HepG2 (cell line): ENCODE results near the gene GPR39. TPM values are rescaled to one million over a fixed set of nuclear protein-coding genes. Genes with fewer than 3 reads are reported as not detected.

Experiments
- CBFB ChIP-seq: sonication (generic); formaldehyde crosslinking; IDR thresholded peaks from 2 replicates; pipeline ENCODE4 v1.4.0; 2020; ENCODE audit warnings: missing genetic modification reagents
- KMT2B ChIP-seq: IDR thresholded peaks from 2 replicates; pipeline ENCODE4 v1.6.1; 2016; ENCODE audit warnings: missing genetic modification reagents, missing compliant biosample characterization
- NCOA1 ChIP-seq: sonication (generic); formaldehyde crosslinking; IDR thresholded peaks from 2 replicates; pipeline ENCODE4 v1.9.0; 2021; ENCODE audit warnings: missing genetic modification reagents
- NFAT5 ChIP-seq: sonication (generic); formaldehyde crosslinking; IDR thresholded peaks from 2 replicates; pipeline ENCODE4 v1.4.0; 2020; ENCODE audit warnings: missing genetic modification reagents
- ZNF407 ChIP-seq: sonication (generic); formaldehyde crosslinking; IDR thresholded peaks from one replicate; pipeline ENCODE4 v1.5.1; 2020; ENCODE audit warnings: mild to moderate bottlenecking, missing genetic modification reagents; ENCODE audit errors: not compliant biosample characterization
- ZNF776 ChIP-seq: sonication (generic); formaldehyde crosslinking; IDR thresholded peaks from 2 replicates; pipeline ENCODE4 v1.4.0; 2020; ENCODE audit warnings: mild to moderate bottlenecking, missing genetic modification reagents
- ZXDC ChIP-seq: sonication (generic); formaldehyde crosslinking; IDR thresholded peaks from 2 replicates; pipeline ENCODE4 v1.5.0; 2020; ENCODE audit warnings: mild to moderate bottlenecking, missing genetic modification reagents
- polyA plus RNA-seq, 8 experiments: library from polyadenylated mRNA; depleted of rRNA in 3 of 8; stranded (reverse) in 7 of 8; unstranded in 1 of 8; fragments of >200 nt; fragmentation: Illumina TruSeq in 4 of 8; extraction: Trizol in 4 of 8; gene quantifications; 2 replicates each; pipeline versions ENCODE4 v1.2.1 to v1.2.3, GENCODE V29; 2011 to 2016; ENCODE audit warnings: low read depth in 4 of 8, missing spikeins in 1 of 8, mixed read lengths in 1 of 8; ENCODE audit not compliant: insufficient read depth in 1 of 8
- total RNA-seq, 5 experiments: library from RNA; depleted of rRNA; stranded (reverse); fragments of >200 nt; fragmentation: Illumina TruSeq; extraction: Trizol; gene quantifications; 2 replicates each; pipeline ENCODE4 v1.2.3, GENCODE V29; 2016; ENCODE audit warnings: low read depth in 1 of 5
- TF ChIP-seq, protein P1 (sequence below): sonication (generic); formaldehyde crosslinking; IDR thresholded peaks from 2 replicates; pipeline ENCODE4 v1.4.0; 2020; ENCODE audit warnings: missing genetic modification reagents, low read depth, mild to moderate bottlenecking, borderline replicate concordance
- TF ChIP-seq, protein P2 (sequence below): sonication (generic); formaldehyde crosslinking; IDR thresholded peaks from 2 replicates; pipeline ENCODE4; 2020; ENCODE audit warnings: missing genetic modification reagents, mild to moderate bottlenecking, borderline replicate concordance

GPR39 gene
- total and polyA plus RNA-seq, 2 of the 13 experiments (the other 11 are each of a cell fraction or from before 2014, with no cell fraction given): 0.16 to 0.62 TPM

GRCh38 chr2:132627536-132627935 is 210.9 kb downstream of the GPR39 start (continued):
- no peak for TF ChIP-seq NFAT5 (CRISPR knock-in tag)
- TF ChIP-seq CBFB (CRISPR knock-in tag): no peak
- TF ChIP-seq KMT2B (CRISPR knock-in tag): no peak
- TF ChIP-seq ZXDC (CRISPR knock-in tag): no peak
- TF ChIP-seq, protein P1, sequence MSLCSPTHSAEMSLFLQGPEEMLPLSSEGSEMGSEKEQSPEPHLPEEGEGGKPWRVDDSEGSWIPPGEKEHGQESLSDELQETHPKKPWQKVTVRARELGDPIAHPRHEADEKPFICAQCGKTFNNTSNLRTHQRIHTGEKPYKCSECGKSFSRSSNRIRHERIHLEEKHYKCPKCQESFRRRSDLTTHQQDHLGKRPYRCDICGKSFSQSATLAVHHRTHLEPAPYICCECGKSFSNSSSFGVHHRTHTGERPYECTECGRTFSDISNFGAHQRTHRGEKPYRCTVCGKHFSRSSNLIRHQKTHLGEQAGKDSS: no peak
- no peak for TF ChIP-seq NCOA1 (CRISPR knock-in tag)
- TF ChIP-seq, protein P2, sequence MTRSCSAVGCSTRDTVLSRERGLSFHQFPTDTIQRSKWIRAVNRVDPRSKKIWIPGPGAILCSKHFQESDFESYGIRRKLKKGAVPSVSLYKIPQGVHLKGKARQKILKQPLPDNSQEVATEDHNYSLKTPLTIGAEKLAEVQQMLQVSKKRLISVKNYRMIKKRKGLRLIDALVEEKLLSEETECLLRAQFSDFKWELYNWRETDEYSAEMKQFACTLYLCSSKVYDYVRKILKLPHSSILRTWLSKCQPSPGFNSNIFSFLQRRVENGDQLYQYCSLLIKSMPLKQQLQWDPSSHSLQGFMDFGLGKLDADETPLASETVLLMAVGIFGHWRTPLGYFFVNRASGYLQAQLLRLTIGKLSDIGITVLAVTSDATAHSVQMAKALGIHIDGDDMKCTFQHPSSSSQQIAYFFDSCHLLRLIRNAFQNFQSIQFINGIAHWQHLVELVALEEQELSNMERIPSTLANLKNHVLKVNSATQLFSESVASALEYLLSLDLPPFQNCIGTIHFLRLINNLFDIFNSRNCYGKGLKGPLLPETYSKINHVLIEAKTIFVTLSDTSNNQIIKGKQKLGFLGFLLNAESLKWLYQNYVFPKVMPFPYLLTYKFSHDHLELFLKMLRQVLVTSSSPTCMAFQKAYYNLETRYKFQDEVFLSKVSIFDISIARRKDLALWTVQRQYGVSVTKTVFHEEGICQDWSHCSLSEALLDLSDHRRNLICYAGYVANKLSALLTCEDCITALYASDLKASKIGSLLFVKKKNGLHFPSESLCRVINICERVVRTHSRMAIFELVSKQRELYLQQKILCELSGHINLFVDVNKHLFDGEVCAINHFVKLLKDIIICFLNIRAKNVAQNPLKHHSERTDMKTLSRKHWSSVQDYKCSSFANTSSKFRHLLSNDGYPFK (CRISPR knock-in tag): no peak
- TF ChIP-seq ZNF776 (CRISPR knock-in tag): no peak
- no peak for TF ChIP-seq ZNF407
